SH-SY5Y (cell line): ENCODE results near the gene SPRY4.

Source experiments
- GATA2 ChIP-seq: IDR thresholded peaks from 2 replicates; pipeline ENCODE4 v1.6.1; 2011; ENCODE audit warnings: mild to moderate bottlenecking, low read depth, low read length
- GATA3 ChIP-seq: IDR thresholded peaks from 2 replicates; pipeline ENCODE4 v1.6.1; 2011; ENCODE audit warnings: low read depth, mild to moderate bottlenecking, low read length, moderate library complexity

DNA sequence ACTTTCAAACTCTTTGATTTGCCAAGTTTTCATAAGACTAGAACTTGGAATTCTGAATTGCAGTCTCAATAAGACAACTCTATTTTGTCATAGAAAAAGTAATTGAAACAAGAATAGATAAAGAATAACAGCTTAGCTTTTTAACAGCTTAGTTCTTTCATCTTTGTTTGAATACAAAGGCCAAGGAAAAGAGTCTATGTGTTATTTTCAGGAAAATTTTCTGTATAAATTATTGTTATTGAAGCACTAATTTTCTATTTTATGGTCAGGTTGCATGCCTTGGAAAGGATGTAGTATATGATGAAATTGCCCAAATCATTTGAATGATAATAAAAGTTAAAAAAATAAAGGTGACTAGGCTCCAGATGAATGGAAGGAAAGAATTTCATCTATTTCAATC, 25.2 kb upstream of the SPRY4 start:
- TF ChIP-seq GATA2 (no peak), GATA3 (no peak)
